Left forelimb (tissue), 1 donor: Measurements from ENCODE around the gene SH3BP2.
"Not testable (repeated sequence)": the region's sequence is repeated elsewhere in the genome, so short reads cannot be mapped to it uniquely, and the experiment has no call there.

Experiments
- DNase-seq: peaks from one replicate; pipeline ENCODE4 v3.0.0-alpha.2; 2018; ENCODE audit warnings: low spot score

SH3BP2 gene

DNA sequence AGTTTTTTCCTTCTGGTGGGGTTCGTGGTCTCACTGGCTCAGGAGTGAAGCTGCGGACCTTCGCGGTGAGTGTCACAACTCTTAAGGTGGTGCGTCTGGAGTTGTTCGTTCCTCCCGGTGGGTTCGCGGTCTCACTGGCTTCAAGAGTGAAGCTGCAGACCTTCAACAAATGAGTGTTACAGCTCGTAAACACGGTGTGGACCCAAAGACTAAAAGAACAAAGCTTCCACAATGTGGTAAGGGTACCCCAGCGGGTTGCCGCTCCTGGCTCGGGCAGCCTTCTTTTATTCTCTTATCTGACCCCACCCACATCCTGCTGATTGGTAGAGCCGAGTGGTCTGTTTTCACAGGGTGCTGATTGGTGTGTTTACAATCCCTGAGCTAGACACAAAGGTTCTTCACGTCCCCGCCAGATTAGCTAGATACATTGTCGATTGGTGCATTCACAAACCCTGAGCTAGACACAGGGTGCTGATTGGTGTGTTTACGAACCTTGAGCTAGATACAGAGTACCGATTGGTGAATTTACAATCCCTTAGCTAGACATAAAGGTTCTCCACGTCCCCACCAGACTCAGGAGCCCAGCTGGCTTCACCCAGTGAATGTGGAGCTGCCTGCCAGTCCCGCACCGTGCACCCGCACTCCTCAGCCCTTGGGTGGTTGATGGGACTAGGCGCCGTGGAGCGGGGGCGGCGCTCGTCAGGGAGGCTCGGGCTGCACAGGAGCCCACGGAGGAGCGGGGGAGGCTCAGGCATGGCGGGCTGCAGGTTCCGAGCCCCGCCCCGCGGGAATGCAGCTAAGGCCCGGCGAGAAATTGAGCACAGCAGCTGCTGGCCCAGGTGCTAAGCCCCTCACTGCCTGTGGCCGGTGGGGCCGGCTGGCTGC is 30.2 kb upstream of the SH3BP2 start:
- not testable (repeated sequence) for DNase-seq

DNA sequence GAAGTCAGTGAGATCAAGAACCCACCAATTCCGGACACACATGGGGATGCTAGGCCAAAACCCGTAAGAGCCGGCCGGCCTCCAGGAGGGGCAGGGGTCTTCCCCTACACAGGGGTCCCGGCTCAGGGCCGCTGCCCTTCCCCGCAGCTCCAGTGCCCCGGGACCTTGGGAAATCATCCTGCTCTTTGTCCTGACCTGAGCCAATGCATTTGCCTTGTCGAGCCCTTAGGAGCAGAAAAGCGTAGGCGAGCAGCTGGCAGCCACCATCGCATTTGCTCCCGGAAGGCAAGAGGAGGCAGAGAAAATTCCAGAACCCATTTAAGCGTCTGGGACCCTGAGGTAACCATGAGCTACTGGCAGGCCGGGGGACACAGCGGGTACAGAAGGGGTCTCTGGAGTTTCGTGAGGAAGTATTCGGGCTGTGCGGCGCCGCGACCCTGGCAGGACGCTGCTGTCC is 29.3 kb upstream of the SH3BP2 start:
- no peak for DNase-seq

DNA sequence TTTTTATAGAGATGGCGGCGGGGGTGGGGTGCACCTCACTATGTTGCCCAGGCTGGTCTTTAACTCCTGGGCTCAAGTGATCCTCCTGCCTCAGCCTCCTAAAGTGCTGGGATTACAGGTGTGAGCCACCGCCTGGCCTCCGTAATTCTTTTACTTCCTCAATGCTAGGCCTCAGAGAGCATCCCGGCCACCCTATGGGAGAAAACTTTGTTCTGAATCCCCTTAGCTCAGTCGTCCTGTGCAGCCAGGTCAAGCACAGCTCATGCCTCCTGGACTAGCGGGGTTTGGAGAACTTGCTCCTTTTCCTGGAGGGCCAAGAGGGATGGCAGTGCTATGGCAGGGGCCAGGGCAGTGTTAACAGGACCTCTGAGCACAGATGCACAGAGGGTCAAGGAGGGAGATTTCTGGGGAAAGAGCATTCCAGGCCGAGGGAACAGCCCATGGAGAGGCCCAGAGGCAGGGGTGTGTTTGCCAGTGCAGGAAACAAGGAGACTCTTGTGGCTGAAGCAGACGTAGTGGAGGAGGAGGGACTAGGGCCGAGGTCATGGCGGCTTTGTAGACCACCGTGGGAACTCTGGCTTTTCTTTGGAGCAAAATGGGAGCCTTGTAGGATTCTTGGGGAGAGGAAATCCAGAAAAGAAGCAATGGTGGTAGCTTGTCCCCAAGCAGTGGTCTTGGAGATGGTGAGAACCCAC is 26.9 kb upstream of the SH3BP2 start:
- no peak for DNase-seq

DNA sequence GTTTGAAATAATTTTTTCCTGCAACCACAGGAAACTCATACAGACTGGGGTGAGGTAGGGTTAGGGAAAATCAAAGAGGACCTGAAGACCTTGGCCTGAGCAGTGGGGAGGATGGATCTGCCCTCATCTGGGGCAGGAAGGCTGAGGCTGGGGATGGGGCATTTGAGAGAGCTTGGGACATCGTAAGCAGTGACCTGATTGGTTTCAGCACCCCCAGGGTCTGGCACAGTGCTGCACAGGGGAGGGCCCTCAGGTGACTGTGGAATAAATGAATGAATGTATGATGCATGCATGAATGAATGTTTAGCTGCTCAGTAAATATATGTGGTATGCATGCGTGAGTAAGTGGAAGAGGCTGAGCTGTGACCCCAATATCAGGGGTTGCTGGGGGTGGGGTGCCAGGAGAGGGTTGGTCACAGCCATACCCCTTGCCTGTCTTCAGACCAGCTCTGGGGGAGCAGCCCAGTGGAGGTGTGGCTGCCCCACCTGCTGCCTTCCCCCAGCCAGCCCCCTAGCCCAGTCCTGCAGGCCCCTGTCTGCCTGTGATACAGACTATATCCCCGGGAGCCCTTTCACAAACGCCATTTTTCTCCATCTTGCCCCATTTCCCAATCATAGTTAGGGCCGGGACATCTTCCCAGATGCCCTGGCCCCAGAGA is 25.7 kb upstream of the SH3BP2 start:
- DNase-seq, result no peak

DNA sequence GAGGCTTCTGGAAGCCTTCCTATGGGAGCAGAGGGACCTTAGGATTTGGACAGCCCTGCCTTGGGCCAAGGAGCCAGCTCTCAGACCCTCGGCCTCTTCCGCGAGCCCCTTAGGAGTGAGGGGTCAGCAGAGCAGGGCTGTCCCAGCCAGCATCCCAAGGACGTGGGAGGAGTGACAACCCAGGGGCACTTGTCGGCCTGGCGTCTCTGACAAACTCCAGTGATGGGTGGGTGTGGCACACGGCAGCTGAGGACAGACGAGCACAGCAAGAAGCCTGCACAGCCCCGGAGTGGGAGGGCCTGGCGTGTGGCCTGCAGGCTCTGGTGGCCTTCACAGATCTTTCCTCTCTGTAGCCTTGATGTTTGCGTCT is 25.2 kb upstream of the SH3BP2 start:
- DNase-seq, result no peak

DNA sequence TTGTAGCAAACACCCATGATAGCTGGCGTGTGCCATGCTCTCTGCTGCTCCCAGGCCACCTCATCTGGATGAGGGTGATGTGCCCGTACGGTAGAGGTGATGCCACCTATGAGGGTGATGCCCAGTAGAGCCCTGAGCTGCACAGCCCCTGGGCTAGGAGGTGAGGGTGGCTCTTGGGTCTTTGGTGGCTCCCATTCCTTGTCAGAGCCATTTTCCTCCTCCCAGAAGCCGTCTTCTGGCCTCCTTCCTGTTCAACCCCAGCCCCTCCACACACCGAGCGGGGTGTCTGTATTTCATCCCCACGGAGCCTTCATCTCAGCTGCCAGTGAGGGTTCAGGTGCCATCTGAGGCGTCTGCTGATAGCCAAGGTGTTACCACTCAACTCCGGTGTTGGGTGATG is 24.8 kb upstream of the SH3BP2 start:
- DNase-seq, result no peak

DNA sequence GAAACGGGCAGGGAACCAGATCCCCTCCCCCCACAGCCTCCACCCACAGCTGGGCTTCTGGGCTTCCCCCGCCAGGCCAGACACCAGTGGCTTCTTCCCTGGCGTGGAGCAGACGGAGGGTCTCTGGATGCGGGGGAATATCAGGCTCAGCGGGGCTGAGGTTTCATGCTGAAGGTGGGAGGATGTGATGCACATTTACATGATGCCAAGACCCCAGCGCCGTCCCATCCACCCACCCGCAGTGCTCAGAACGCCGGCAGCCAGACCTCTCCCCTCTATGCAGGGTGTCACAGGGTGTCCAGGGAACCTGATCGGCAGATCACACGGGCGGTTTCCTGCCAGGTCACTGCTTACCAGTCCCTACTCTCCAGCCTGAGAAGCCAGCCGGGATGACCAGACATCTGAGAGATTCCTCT is 24.0 kb upstream of the SH3BP2 start:
- no peak for DNase-seq

DNA sequence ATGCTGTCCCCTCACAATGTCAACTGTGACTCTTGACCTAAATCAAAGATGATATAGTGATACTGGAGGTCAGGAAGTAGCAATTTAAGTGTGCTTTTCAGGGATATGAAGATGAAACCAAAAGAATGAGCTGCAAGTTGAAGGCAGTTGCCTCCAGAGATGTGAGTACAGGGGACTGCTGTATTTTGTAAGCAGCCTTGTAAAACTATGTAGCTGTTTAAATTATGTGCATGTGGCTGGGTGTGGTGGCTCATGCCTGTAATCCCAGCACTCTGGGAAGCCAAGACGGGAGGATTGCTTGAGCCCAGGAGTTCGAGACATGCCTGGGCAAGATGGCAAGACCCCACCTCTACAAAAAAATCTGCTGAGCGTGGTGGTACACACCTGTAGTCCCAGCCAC is 21.6 kb upstream of the SH3BP2 start:
- no peak for DNase-seq

DNA sequence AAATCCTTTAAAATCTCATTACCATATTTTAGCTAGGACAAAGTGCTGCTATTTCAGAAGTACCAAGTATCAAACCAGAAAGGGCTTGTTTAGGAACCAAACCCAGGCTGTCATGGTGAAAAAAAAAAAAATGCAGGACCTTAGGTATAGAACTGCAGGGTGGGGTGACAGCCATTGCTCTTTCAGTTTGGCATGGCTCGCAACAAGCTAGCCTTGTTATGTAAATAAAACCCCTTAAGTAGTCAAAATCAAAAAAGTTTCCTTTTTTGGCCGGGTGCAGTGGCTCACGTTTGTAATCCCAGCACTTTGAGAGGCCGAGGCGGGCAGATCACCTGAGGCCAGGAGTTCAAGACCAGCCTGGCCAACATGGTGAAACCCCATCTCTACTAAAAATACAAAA is 12.2 kb upstream of the SH3BP2 start:
- DNase-seq, result not testable (repeated sequence)

DNA sequence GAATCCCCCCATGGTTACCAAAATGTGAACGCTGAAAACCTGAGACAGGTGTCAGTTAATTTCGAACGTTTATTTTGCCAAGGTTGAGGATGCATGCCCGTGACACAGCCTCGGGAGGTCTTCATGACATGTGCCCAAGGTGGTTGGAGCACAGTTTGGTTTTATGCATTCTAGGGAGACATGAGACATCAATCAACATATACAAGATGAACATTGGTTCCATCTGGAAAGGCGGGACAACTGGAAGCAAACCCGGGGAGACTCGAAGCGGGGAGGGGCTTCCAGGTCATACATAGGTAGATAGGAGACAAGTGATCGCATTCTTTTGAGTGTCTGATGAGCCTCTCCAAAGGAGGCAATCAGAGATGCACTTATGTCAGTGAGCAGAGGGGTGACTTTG is 11.0 kb upstream of the SH3BP2 start:
- DNase-seq, result no peak

DNA sequence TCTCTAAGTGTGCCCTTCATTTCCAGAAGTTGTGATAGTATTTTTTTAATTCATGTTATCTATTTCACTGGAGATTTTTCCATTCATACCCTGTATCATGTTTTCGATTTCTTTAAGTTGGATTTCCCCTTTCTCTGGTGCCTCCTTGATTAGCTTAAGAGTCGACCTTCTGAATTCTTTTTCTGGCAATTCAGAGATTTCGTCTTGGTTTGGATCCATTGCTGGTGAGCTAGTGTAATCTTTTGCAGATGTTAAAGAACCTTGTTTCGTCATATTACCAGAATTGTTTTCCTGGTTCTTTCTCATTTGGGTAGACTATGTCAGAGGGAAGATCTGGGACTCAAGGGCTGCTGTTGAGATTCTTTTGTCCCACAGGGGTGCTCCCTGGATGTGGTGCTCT is 9.1 kb upstream of the SH3BP2 start:
- no peak for DNase-seq

DNA sequence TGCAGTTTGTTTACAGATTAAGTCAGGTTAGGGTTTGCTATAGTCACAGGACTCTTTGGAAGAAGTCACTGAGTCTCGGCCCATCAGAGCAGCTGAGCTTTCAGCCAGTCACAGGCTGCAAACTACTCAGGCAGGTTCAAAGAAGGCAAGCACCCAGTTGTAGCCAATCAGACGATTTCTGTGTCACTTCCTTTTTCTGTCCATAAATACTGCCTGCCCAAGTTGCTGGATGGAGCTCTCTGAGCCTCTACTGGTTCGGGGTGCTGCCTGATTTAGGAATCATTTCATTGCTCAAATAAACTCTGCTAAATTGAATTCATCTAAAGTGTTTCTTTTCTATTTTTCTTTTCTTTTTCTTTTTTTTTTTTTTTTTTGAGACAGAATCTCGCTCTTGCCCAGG is 7.3 kb upstream of the SH3BP2 start:
- DNase-seq, result no peak

DNA sequence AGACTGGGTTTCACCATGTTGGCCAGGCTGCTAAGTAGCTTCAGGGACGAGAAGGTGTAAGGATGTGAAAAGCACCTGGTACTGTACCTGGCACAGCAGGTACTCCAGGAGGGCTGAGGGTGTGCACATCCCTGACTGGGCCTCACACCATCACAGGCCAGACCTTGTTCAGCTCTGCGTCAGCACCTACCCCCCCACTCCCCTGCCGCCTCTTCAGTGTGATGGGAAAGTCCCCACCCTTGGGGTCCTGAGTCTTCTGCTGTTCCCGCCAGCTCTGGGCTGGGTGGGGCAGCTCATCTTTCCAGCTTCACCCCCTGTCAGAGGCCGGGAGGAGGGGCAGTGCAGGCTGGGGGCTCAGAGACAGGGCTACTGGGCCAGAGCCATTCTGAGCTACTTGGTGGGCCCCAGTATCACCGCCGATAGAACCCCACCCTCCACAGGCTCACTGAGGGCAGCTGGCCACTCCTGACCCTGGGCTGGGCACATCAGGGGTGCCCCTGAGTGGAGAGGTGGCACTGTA is 6.7 kb upstream of the SH3BP2 start:
- peak; percentile 55 for DNase-seq

DNA sequence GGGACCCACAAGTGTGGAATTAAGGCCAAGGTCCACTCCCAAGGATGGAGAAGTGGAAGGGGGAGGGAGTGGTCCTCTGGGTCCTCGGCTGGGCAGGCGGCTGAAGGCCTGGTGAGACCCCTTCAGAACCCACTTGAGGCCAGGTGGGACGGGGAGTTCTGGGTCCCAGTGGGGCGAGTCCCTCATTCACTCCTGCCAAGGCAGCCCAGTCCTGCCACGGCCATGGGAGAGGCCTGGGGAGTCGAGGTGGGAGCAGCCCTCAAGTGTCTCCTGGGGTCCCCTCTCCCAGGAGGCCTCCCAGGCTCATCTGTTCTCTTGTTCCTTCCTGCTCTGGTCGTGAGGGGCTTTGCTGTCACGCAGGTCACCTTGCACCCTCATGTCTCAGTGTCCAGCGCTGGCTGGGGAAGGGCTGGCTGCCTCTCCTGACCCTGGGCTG is 6.1 kb upstream of the SH3BP2 start:
- no peak for DNase-seq

DNA sequence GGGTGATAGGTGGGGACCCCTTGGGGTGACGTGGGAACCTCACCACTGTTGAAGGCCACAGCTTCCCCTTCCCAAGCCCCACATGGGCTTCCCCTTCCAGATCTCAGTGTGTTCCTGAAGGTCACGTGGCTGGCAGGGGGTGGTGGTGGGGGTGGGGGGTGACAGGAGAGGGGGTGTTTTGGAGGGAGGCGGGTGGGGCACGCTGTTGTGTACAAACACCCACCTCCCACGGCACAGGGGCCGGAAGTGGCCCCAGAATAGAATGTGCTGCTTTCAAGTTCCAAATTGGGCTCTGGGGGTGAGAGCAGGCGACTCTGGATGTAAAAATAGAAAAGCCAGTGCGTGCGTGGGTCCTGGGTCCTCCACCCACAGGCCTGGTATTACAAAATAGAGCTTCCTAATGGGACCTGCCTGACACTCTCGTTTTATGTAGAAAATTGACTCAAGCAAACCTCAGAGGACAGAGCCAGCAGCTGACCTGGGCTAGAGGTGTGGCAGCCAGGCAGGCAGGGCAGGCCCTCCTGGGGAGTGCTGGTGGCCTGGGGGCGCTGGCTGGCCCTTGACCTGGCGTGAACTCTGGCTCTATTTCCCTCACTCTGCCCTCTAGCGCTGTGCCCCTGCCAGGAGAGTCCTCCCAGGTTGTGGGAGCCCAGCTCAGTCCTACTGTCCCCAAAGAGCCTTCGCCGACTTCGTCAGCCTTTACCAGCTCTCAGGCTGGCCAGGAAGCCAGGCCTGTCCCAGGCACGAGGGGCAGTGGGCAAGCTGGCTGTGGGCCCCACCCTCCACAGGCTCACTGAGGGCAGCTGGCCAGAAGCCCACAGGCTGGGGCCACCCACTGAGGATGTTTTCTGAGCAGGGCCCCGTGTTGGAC is 5.4 kb upstream of the SH3BP2 start:
- peak; percentile 61 for DNase-seq

DNA sequence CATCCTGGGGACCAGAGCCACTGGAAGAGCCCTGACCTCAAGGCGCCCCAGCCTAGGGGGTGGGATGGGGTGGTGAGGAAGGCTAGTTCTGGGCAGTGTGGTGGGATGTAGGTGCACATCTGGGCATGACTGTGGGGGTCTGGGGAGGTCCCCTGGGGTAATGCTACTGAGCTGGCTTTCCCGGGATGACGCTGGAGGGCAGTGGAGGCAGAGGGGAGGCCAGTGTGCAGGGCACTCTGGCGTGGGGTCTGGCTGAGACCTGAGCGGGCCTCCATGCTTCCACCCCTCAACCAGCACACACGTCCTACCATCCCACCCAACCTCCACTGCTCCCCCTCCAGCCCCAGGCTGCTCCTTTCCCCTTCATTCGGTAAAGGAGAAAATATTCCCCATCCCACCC is 4.8 kb upstream of the SH3BP2 start:
- DNase-seq, result no peak

DNA sequence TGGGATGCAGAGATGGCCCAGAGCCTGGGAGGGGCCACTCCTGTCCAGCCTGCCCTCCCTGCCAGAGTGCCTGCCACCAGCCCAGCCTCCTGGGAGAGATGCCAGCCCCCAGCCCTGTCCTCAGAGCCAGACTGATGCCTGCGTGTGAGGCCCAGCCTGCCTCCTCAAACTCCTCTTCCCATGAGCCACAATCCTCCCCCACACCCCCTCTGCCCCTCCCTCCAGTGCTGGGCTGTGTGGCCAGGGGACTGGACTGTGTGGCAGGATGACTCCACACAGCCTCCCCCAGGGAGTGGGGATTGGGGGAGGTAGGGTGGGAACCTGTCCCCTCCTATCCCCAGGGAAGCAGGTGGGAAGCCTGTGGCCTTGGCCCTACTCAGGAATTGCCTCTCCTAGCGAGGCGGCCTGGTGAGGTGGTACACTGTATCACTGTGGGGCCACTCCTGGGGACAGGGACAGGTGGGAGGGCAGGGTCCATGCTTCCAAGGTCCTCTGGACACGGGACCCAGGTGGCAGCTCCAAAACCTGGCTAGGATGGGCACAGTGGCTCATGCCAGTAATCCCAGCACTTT is 4.3 kb upstream of the SH3BP2 start:
- DNase-seq, result peak; percentile 71

DNA sequence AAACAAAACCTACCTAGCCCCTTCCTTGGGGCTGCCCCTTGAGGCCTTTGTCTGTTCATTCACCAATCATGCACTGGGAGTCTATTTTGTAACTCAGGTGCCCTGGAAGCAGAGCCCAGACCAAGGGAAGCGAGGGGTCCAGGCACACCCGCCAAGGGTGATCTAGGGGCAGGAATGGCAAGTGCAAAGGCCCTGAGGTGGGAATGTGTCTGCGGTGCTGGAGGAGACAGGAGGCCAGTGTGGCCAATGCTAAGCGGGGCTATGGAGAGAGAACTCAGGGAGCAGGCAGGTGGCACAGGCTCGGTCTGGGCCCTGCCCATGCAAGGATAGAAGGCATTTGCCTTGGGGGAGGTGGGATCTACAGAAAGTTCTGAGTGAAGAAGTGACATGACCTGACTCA is 3.5 kb upstream of the SH3BP2 start:
- no peak for DNase-seq

DNA sequence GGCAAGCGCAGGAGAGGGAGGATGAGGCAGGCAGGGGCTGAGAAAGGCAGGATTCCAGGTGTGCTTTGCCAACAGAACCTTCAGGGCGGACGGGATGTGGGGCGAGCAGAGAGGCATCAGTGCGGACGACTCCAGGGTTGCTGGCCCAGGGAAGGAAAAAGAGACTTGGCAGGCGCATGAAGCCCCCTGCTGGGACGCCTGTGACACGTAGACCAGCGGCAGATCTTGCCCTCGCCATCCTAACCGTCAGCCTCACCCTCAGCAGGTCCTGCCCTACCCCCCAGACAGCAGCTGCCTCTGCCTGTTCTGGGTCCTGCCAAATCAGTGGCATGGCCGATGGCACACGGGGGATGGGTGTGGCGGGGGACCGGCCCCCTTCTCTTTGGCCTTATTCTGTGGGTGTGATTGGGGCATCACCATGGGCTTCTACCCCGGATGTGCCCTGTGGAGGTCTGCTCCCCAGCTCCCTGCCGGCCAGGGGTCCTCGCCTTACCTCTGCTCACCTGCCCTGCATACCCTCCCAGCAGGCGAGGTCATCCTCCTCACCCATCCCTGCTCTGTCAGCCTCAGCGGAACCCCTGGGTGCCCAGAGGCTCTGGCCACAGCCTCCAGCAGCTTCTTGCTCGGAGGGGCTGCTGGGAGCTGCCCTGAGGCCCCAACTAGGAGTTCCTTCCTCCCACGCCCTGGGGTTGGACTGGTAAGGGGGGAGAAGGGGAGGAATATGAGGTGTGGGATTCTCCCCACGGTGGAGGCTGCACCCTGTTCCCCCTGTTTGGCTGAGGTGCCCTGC is 2.9 kb upstream of the SH3BP2 start:
- peak; percentile 62 for DNase-seq
